ENCODE results near the gene MCTP2. TPM values are rescaled to one million over a fixed set of nuclear protein-coding genes. Genes with fewer than 3 reads are reported as not detected.

The MCTP2 gene
- total and polyA plus RNA-seq, 3 donors from 2014 or later = 6.7 to 13.8 (median 7.6) TPM

GRCh38 chr15:94370206-94370935 is 139.0 kb downstream of the MCTP2 start:
- 89 to 92% methylated on average over 10 of the region's 10 CpGs for WGBS, 2 donors
- intact Hi-C loops (cut with DNase I; ENCODE audit: low total_unique reads) = no loop called here
- DNase-seq = no peak
- TF ChIP-seq POLR2A (IDR thresholded peaks at IDR 0.05) (no peak), CTCF (IDR thresholded peaks at IDR 0.05) (no peak)
- H3K9me3 ChIP-seq = no peaks in the 10 kb centered on the region
- no peak overlapping the region for H3K27ac ChIP-seq
- no peaks in the 10 kb centered on the region for H3K27me3 ChIP-seq
- H3K4me3 ChIP-seq = no peak overlapping the region
- H3K4me1 ChIP-seq = no peaks in the 10 kb centered on the region
- no peaks in the 10 kb centered on the region for H3K36me3 ChIP-seq (ENCODE audit: low read depth, missing control alignments)

GRCh38 chr15:94370936-94371285 is 139.6 kb downstream of the MCTP2 start:
- H3K36me3 ChIP-seq (ENCODE audit: low read depth, missing control alignments) = no peaks in the 10 kb centered on the region
- H3K4me3 ChIP-seq = no peak overlapping the region
- WGBS, 2 donors = 85 to 88% methylated on average over 2 of the region's 2 CpGs
- no peaks in the 10 kb centered on the region for H3K27me3 ChIP-seq
- no peak overlapping the region for H3K27ac ChIP-seq
- H3K4me1 ChIP-seq = no peaks in the 10 kb centered on the region
- no peak for DNase-seq
- intact Hi-C loops (cut with DNase I; ENCODE audit: low total_unique reads) = no loop called here
- H3K9me3 ChIP-seq = no peaks in the 10 kb centered on the region
- TF ChIP-seq CTCF (IDR thresholded peaks at IDR 0.05) = no peak
- TF ChIP-seq POLR2A (IDR thresholded peaks at IDR 0.05) = no peak

GRCh38 chr15:94372821-94373220 is 141.5 kb downstream of the MCTP2 start:
- no peaks in the 10 kb centered on the region for H3K4me1 ChIP-seq
- no peak overlapping the region for H3K27ac ChIP-seq
- intact Hi-C loops (cut with DNase I; ENCODE audit: low total_unique reads) = no loop called here
- H3K9me3 ChIP-seq = no peaks in the 10 kb centered on the region
- no peak for DNase-seq
- no peak overlapping the region for H3K4me3 ChIP-seq
- no peaks in the 10 kb centered on the region for H3K36me3 ChIP-seq (ENCODE audit: low read depth, missing control alignments)
- no peaks in the 10 kb centered on the region for H3K27me3 ChIP-seq
- TF ChIP-seq CTCF (IDR thresholded peaks at IDR 0.05) = no peak
- TF ChIP-seq POLR2A (IDR thresholded peaks at IDR 0.05) = no peak
- 66 to 70% methylated on average over 6 of the region's 6 CpGs for WGBS, 2 donors

- no peak for TF ChIP-seq POLR2A (IDR thresholded peaks at IDR 0.05)
- no peak for TF ChIP-seq CTCF (IDR thresholded peaks at IDR 0.05)
- no peaks in the 10 kb centered on the region for H3K4me1 ChIP-seq
- no peaks in the 10 kb centered on the region for H3K36me3 ChIP-seq (ENCODE audit: low read depth, missing control alignments)
- no peaks in the 10 kb centered on the region for H3K9me3 ChIP-seq
- 86 to 95% methylated on average over 1 of the region's 1 CpG for WGBS, 2 donors
- DNase-seq = no peak
- H3K27ac ChIP-seq = no peak overlapping the region
- no peak overlapping the region for H3K4me3 ChIP-seq
- no peaks in the 10 kb centered on the region for H3K27me3 ChIP-seq
- intact Hi-C loops (cut with DNase I; ENCODE audit: low total_unique reads) = no loop called here
These were observed 144.6 kb downstream of the MCTP2 start for GRCh38 chr15:94375997-94376396.

- H3K4me1 ChIP-seq = no peaks in the 10 kb centered on the region
- no peak for TF ChIP-seq CTCF (IDR thresholded peaks at IDR 0.05)
- no peak for TF ChIP-seq POLR2A (IDR thresholded peaks at IDR 0.05)
- 88 to 94% methylated on average over 3 of the region's 3 CpGs for WGBS, 2 donors
- no peaks in the 10 kb centered on the region for H3K9me3 ChIP-seq
- intact Hi-C loops (cut with DNase I; ENCODE audit: low total_unique reads) = no loop called here
- H3K36me3 ChIP-seq (ENCODE audit: low read depth, missing control alignments) = no peaks in the 10 kb centered on the region
- H3K27me3 ChIP-seq = no peaks in the 10 kb centered on the region
- H3K4me3 ChIP-seq = no peak overlapping the region
- no peak for DNase-seq
- H3K27ac ChIP-seq = no peak overlapping the region
These were observed 148.6 kb downstream of the MCTP2 start for GRCh38 chr15:94379986-94380385.
